ENCODE data around the gene TAAR6.
"Not testable (repeated sequence)": the region's sequence is repeated elsewhere in the genome, so short reads cannot be mapped to it uniquely, and the experiment has no call there.

The TAAR6 gene

GRCh38 chr6:132590362-132590761 is 20.2 kb downstream of the TAAR6 start:
- DNase-seq (ENCODE audit: low spot score), result no peak

GRCh38 chr6:132592855-132593254 is 22.7 kb downstream of the TAAR6 start:
- no peak for DNase-seq (ENCODE audit: low spot score)

- DNase-seq (ENCODE audit: low spot score), result no peak
Observed at GRCh38 chr6:132596201-132596600, 26.1 kb downstream of the TAAR6 start.

- peak; percentile 29 for DNase-seq (ENCODE audit: low spot score)
Observed at GRCh38 chr6:132598473-132598872, 28.4 kb downstream of the TAAR6 start.

- not testable (repeated sequence) for DNase-seq (ENCODE audit: low spot score)
Observed at GRCh38 chr6:132600900-132601299, 30.8 kb downstream of the TAAR6 start.

GRCh38 chr6:132604635-132605152 is 34.6 kb downstream of the TAAR6 start:
- no peak for DNase-seq (ENCODE audit: low spot score)

GRCh38 chr6:132607544-132608233 is 37.6 kb downstream of the TAAR6 start:
- DNase-seq (ENCODE audit: low spot score), result no peak

- DNase-seq (ENCODE audit: low spot score), result no peak
Observed at GRCh38 chr6:132611616-132612015, 41.5 kb downstream of the TAAR6 start.

- peak; percentile 43 for DNase-seq (ENCODE audit: low spot score)
Observed at GRCh38 chr6:132612449-132613108, 42.5 kb downstream of the TAAR6 start.

- DNase-seq (ENCODE audit: low spot score), result peak; percentile 47
Observed at GRCh38 chr6:132614554-132614953, 44.4 kb downstream of the TAAR6 start.

GRCh38 chr6:132616677-132617076 is 46.6 kb downstream of the TAAR6 start:
- no peak for DNase-seq (ENCODE audit: low spot score)

Data from SW480 (cell line).